Measurements from ENCODE around the gene BRINP3. TPM values are rescaled to one million over a fixed set of nuclear protein-coding genes. Genes with fewer than 3 reads are reported as not detected.
A peak's percentile ranks its signal among the peaks of the same experiment; 100 is the strongest.

Gene BRINP3
- total RNA-seq, 1 donor from 2014 or later = 0.25 TPM

DNA sequence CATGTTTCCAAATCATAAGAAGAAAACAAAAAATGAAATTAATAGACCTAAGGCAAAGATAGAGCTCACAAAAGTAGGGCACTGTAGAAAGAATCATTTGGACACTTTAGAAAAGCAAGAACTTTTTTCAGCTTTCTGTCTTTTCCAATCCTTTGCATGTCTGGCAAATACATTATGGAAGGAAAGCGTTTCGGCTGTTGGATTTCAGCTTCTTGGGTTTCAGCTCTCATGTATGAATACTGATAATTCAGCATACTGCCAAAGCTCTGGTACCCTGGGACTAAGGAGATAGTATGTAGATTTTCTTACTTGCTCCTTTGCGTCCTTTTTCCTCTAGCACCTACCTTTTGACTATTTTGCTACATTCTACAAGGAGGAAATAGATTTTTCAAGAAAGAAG lies 375.9 kb downstream of the BRINP3 start:
- TF ChIP-seq, protein P1, sequence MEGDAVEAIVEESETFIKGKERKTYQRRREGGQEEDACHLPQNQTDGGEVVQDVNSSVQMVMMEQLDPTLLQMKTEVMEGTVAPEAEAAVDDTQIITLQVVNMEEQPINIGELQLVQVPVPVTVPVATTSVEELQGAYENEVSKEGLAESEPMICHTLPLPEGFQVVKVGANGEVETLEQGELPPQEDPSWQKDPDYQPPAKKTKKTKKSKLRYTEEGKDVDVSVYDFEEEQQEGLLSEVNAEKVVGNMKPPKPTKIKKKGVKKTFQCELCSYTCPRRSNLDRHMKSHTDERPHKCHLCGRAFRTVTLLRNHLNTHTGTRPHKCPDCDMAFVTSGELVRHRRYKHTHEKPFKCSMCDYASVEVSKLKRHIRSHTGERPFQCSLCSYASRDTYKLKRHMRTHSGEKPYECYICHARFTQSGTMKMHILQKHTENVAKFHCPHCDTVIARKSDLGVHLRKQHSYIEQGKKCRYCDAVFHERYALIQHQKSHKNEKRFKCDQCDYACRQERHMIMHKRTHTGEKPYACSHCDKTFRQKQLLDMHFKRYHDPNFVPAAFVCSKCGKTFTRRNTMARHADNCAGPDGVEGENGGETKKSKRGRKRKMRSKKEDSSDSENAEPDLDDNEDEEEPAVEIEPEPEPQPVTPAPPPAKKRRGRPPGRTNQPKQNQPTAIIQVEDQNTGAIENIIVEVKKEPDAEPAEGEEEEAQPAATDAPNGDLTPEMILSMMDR (IDR thresholded peaks at IDR 0.05; ENCODE audit: unreplicated experiment) = no peak

DNA sequence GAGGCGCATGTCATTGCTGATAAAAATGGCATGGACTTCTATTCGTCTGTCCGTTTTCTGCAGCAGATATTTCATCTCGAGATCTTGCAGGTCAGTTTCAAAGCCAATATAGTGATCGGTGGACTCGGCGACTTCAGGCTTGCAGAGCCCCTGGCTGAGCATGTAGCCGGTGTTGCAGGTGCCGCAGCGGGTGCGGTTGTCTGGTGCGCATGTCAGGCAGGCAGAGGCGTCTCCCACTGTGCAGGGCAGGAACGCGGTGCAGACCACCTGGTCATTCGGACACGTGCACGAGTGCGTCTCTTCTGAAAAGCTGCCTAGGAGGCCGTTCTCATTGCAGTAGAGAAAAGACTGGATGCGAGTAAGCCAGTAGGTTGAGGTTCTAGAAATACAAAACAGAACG lies 378.9 kb downstream of the BRINP3 start:
- H3K9me3 Mint-ChIP-seq = no peaks in the 10 kb centered on the region
- H3K27ac Mint-ChIP-seq = no peak overlapping the region
- H3K36me3 Mint-ChIP-seq = no peaks in the 10 kb centered on the region
- DNase-seq (ENCODE audit: low spot score in 2 of 2, unreplicated experiment in 2 of 2) = no peak
- peaks cover 10% of the 10 kb centered on the region for H3K27me3 Mint-ChIP-seq (ENCODE audit: low read depth)
- H3K4me3 Mint-ChIP-seq = no peak overlapping the region
- no peaks in the 10 kb centered on the region for H3K4me1 Mint-ChIP-seq
- TF ChIP-seq, protein P1 (IDR thresholded peaks at IDR 0.05; ENCODE audit: unreplicated experiment) = no peak

More for the DNA sequence above, 375.9 kb downstream of the BRINP3 start:
- no peak overlapping the region for H3K4me3 Mint-ChIP-seq
- peaks cover 5% of the 10 kb centered on the region for H3K27me3 Mint-ChIP-seq (ENCODE audit: low read depth)
- H3K4me1 Mint-ChIP-seq = peaks cover 2% of the 10 kb centered on the region
- H3K9me3 Mint-ChIP-seq = no peaks in the 10 kb centered on the region
- no peak overlapping the region for H3K27ac Mint-ChIP-seq
- DNase-seq (ENCODE audit: low spot score in 2 of 2, unreplicated experiment in 2 of 2) = no peak
- no peaks in the 10 kb centered on the region for H3K36me3 Mint-ChIP-seq

DNA sequence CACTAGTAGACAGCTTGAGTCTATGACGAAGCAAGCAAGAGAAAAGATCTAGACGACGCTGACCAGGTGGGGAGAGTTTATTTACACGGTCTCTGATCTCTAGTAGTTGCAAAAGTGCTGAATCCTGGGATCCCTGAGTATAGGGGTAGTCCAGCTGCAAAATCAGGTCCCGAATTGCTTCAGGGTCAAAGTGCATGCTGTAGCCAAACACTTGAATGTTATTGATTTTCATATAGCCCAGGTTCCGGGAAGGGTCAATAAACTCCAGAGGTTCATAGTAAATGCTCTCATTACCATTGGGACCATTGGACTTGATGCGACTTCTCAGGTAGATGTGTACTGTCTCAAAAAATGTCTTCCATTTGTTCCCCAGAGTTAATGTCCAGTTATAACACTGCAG lies 379.6 kb downstream of the BRINP3 start:
- TF ChIP-seq, protein P1 (IDR thresholded peaks at IDR 0.05; ENCODE audit: unreplicated experiment) = no peak
- no peaks in the 10 kb centered on the region for H3K4me1 Mint-ChIP-seq
- H3K9me3 Mint-ChIP-seq = no peaks in the 10 kb centered on the region
- no peaks in the 10 kb centered on the region for H3K36me3 Mint-ChIP-seq
- H3K27me3 Mint-ChIP-seq (ENCODE audit: low read depth) = peaks cover 10% of the 10 kb centered on the region
- no peak overlapping the region for H3K4me3 Mint-ChIP-seq
- DNase-seq (ENCODE audit: low spot score in 2 of 2, unreplicated experiment in 2 of 2) = no peak
- no peak overlapping the region for H3K27ac Mint-ChIP-seq

DNA sequence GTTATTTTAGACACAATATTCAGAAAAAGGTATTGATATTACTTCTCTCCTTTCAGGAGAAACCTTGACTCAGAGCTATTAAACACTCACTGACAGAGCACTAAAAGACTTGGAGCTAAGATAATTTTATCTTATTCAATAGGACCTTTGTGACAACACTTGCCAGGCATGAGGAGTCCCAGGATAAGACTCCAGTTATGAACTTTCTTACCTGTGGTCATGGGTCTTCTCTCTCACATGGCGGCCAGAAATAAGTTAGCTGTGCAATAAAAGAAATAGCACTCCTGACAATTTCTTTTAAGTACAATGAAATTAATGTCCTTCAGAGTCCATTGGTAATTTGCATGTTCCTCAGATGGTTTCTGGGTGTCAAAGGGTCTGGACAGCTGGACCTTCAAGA lies 382.1 kb downstream of the BRINP3 start:
- Mint-ChIP-seq H3K36me3 (no peaks in the 10 kb centered on the region), H3K27ac (no peak overlapping the region), H3K4me1 (peaks cover 5% of the 10 kb centered on the region), H3K4me3 (no peak overlapping the region), H3K9me3 (no peaks in the 10 kb centered on the region), H3K27me3 (ENCODE audit: low read depth) (peaks cover 11% of the 10 kb centered on the region)
- no peak for DNase-seq (ENCODE audit: low spot score in 2 of 2, unreplicated experiment in 2 of 2)
- TF ChIP-seq, protein P1 (IDR thresholded peaks at IDR 0.05; ENCODE audit: unreplicated experiment) = no peak

DNA sequence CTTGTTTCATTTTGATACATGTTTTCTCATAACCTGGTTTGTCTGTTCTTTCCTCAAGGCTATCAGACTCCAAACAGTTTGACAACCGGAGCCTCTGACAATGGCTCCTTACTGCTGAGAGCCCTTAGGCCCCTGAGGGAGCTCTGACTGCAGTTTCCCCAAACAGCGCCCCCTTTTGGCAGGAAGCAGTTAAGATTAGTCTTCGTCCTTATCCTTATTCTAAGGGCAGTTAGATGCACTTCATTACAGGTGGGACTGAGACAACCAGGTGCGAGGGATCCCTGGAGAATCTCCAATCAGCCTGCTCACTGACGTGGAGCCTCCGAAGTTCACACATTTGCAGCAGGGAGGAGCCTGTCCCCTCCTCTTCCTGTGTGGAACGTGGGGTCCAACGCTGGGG lies 393.1 kb downstream of the BRINP3 start:
- Mint-ChIP-seq H3K27me3 (ENCODE audit: low read depth) (no peaks in the 10 kb centered on the region), H3K27ac (no peak overlapping the region), H3K36me3 (no peaks in the 10 kb centered on the region), H3K4me3 (no peak overlapping the region), H3K4me1 (peaks cover 4% of the 10 kb centered on the region), H3K9me3 (no peaks in the 10 kb centered on the region)
- no peak for DNase-seq (ENCODE audit: low spot score in 2 of 2, unreplicated experiment in 2 of 2)
- TF ChIP-seq, protein P1 (IDR thresholded peaks at IDR 0.05; ENCODE audit: unreplicated experiment) = peak; percentile 45

DNA sequence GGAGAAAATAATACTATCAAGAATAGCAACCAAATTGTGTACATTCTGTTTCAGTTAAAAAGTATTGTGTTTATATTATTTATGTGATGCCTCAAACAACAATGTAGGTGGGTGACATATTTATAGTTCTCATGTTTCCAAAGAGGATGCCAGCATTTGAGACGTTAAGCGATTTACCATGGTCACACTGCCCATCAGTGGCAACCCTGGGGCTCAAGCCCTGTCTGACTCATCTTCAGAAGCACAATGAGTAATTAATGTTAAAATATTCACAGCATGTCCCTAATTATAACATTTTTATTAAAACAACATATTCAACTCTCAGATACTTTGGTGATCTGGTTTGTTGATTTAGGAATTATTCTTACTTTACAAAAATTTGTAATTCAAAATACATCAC lies 409.4 kb downstream of the BRINP3 start:
- Mint-ChIP-seq H3K4me3 (no peak overlapping the region), H3K36me3 (peaks cover 2% of the 10 kb centered on the region), H3K9me3 (peaks cover 8% of the 10 kb centered on the region), H3K27me3 (ENCODE audit: low read depth) (peaks cover 4% of the 10 kb centered on the region), H3K4me1 (no peaks in the 10 kb centered on the region), H3K27ac (no peak overlapping the region)
- no peak for DNase-seq (ENCODE audit: low spot score in 2 of 2, unreplicated experiment in 2 of 2)
- TF ChIP-seq, protein P1 (IDR thresholded peaks at IDR 0.05; ENCODE audit: unreplicated experiment) = no peak

All from mesothelial cell of epicardium (in vitro differentiated cells).